ENCODE results near the gene PSME3. TPM values are rescaled to one million over a fixed set of nuclear protein-coding genes. Genes with fewer than 3 reads are reported as not detected.

The PSME3 gene
- total RNA-seq, 1 experiment from 2014 or later: 222 TPM

- no peaks in the 10 kb centered on the region for H3K79me2 ChIP-seq (ENCODE audit: insufficient read depth, low read length)
- no peak overlapping the region for H3K4ac ChIP-seq (ENCODE audit: low read depth, low read length)
- no peaks in the 10 kb centered on the region; the same call in 1 of the 2 replicates for H3K4me1 ChIP-seq (ENCODE audit: insufficient read depth, low read length)
- no peak for DNase-seq
- no peak overlapping the region for H4K8ac ChIP-seq (replicated peaks; ENCODE audit: insufficient read length, low read depth, low read length)
- Mint-ChIP-seq H3K9me3 (peaks cover 5 to 8% of the 10 kb centered on the region in 2 experiments), H3K27me3 (ENCODE audit: low read depth) (peaks cover 13% of the 10 kb centered on the region), H3K4me3 (no peak overlapping the region), H3K4me1 (peaks cover 6 to 7% of the 10 kb centered on the region in 2 experiments), H3K27ac (no peak overlapping the region), H3K36me3 (ENCODE audit: insufficient read depth in 1 of 3, low read depth in 3 of 3) (peaks cover 5 to 24% (median 20%) of the 10 kb centered on the region in 3 experiments; a peak in 6 of 7 replicates)
- H4K20me1 ChIP-seq (ENCODE audit: control insufficient read depth, insufficient read depth, insufficient read length): no peaks in the 10 kb centered on the region
- H4K5ac ChIP-seq (ENCODE audit: insufficient read length, low read depth, low read length): no peak overlapping the region
- no peak overlapping the region for H3K4me2 ChIP-seq (ENCODE audit: insufficient read depth, insufficient read length, low read length)
- H2AK5ac ChIP-seq (ENCODE audit: insufficient read length, low read length): no peak overlapping the region
- no peak overlapping the region for H2BK12ac ChIP-seq (ENCODE audit: insufficient read length, low read depth, low read length)
- no CpG with 5 or more reads among the region's 4 CpGs for WGBS (ENCODE audit: extremely low coverage, insufficient read length, low lambda C conversion rate)
- H3K9ac ChIP-seq (ENCODE audit: extremely low read depth, insufficient read length, low read length): no peak overlapping the region
- H3K14ac ChIP-seq (ENCODE audit: insufficient read depth, low read length): no peak overlapping the region
- no peaks in the 10 kb centered on the region for H3K27me3 ChIP-seq (ENCODE audit: insufficient read depth, low read length)
- no peaks in the 10 kb centered on the region for H3K79me1 ChIP-seq (ENCODE audit: insufficient read depth, low read depth, low read length, poor library complexity, severe bottlenecking)
- H3T11ph ChIP-seq (ENCODE audit: low read length): no peak overlapping the region
- no peak overlapping the region for H2BK20ac ChIP-seq (ENCODE audit: low read depth, low read length, poor library complexity, severe bottlenecking)
- H3K23ac ChIP-seq (ENCODE audit: insufficient read length, low read depth, low read length): no peak overlapping the region
- no peak overlapping the region for H2BK15ac ChIP-seq (ENCODE audit: low read depth, low read length)
- TF ChIP-seq CTCF (conservative IDR thresholded peaks at IDR 0.05): no peak
- no peak overlapping the region for H3K56ac ChIP-seq (ENCODE audit: insufficient read length, low read depth, low read length)
- no peaks in the 10 kb centered on the region for H3K9me3 ChIP-seq (ENCODE audit: control insufficient read depth, low read depth, low read length)
- H2BK120ac ChIP-seq (ENCODE audit: low read depth, low read length, poor library complexity, severe bottlenecking): no peak overlapping the region
- no peaks in the 10 kb centered on the region for H3K23me2 ChIP-seq (ENCODE audit: insufficient read length, low read depth, low read length, poor library complexity, severe bottlenecking)
- H2AFZ ChIP-seq (ENCODE audit: low read length): no peak overlapping the region
- no peak overlapping the region for H2BK5ac ChIP-seq (ENCODE audit: insufficient read length, low read length)
- no peak overlapping the region for H3K27ac ChIP-seq (ENCODE audit: insufficient read length, low read depth, low read length)
- no peak overlapping the region for H4K91ac ChIP-seq (ENCODE audit: insufficient read length, low read depth, low read length)
- H3K18ac ChIP-seq (ENCODE audit: insufficient read length, low read depth, low read length): no peak overlapping the region
These were observed 38.1 kb upstream of the PSME3 start for GRCh38 chr17:42795061-42795460.
